A673 (cell line): ENCODE measurements around the gene SFT2D2. TPM values are rescaled to one million over a fixed set of nuclear protein-coding genes. Genes with fewer than 3 reads are reported as not detected.

Experiments
- BruUV-seq: library from RNA; stranded (reverse); fragments of 400-500 nt; replicated peaks from 2 replicates; lab custom pipeline; 2021; lab: Mats Ljungman, UMichigan
- CTCF ChIA-PET: fragments of 300-600 bp; sonication (Branson Sonifier 250); formaldehyde crosslinking; loops from one replicate; lab custom pipeline; 2022; ENCODE audit warnings: antibody characterized with exemption; lab: Charles Lee
- POLR2A ChIA-PET: fragments of 300-600 bp; sonication (Branson Sonifier 250); formaldehyde crosslinking; loops from one replicate; lab custom pipeline; 2022; ENCODE audit warnings: antibody characterized with exemption; ENCODE audit not compliant: low non-redundant PET; lab: Charles Lee
- DNase-seq: peaks from one replicate; pipeline ENCODE4 v3.0.0-alpha.2; 2015; ENCODE audit warnings: low spot score
- H3K27ac ChIP-seq: fragments of 200-600 bp; sonication (generic); 2 replicates; pipeline ENCODE4 v1.5.1; 2016; ENCODE audit warnings: mixed run types, low read depth, mild to moderate bottlenecking, mixed read lengths, antibody characterized with exemption, low read length; ENCODE audit not compliant: poor library complexity, severe bottlenecking
- H3K27me3 ChIP-seq: fragments of 200-600 bp; sonication (generic); replicated peaks from 2 replicates; pipeline ENCODE4 v1.6.1; 2017; ENCODE audit warnings: mixed run types, low read depth, mild to moderate bottlenecking, mixed read lengths, antibody characterized with exemption, low read length; ENCODE audit not compliant: insufficient read depth, poor library complexity
- H3K36me3 ChIP-seq: fragments of 200-600 bp; sonication (generic); 2 replicates; pipeline ENCODE4 v1.6.1; 2016; ENCODE audit warnings: mixed run types, mild to moderate bottlenecking, mixed read lengths, antibody characterized with exemption, low read length; ENCODE audit not compliant: insufficient read depth, poor library complexity, severe bottlenecking
- H3K4me1 ChIP-seq: fragments of 200-600 bp; sonication (generic); 2 replicates; pipeline ENCODE4 v1.6.1; 2017; ENCODE audit warnings: mixed run types, mild to moderate bottlenecking, mixed read lengths, antibody characterized with exemption, low read length; ENCODE audit not compliant: insufficient read depth, poor library complexity, severe bottlenecking
- H3K4me3 ChIP-seq: fragments of 200-600 bp; sonication (generic); 2 replicates; pipeline ENCODE4 v1.5.1; 2016; ENCODE audit warnings: low read depth, mixed run types, mild to moderate bottlenecking, mixed read lengths, low read length; ENCODE audit not compliant: poor library complexity, severe bottlenecking
- H3K9me3 ChIP-seq: fragments of 200-600 bp; sonication (generic); 2 replicates; pipeline ENCODE4 v1.6.1; 2016; ENCODE audit warnings: mixed run types, low read depth, mild to moderate bottlenecking, mixed read lengths, antibody characterized with exemption, low read length; ENCODE audit not compliant: poor library complexity, severe bottlenecking
- CTCF ChIP-seq: fragments of 300-800, 200-600 bp; sonication (generic); conservative IDR thresholded peaks from 2 replicates; pipeline ENCODE4 v1.5.1; 2017; ENCODE audit warnings: low read depth, mild to moderate bottlenecking, antibody characterized with exemption, low read length, moderate library complexity, mixed read lengths
- EZH2 ChIP-seq: fragments of 200-600 bp; sonication (generic); IDR thresholded peaks from 2 replicates; pipeline ENCODE4 v1.6.1; 2017; ENCODE audit warnings: borderline replicate concordance, low read depth, mild to moderate bottlenecking, mixed read lengths, antibody characterized with exemption, low read length; ENCODE audit not compliant: poor library complexity, severe bottlenecking
- intact Hi-C: fragments of 100-400 bp; cut with micrococcal nuclease; formaldehyde crosslinking; loops from one replicate; pipeline ENCODE4 v1.10.0; 2022; ENCODE audit not compliant: unreplicated experiment
- total RNA-seq: library from RNA; stranded (reverse); gene quantifications from 2 replicates; pipeline ENCODE4 v1.2.3, GENCODE V29; 2021

SFT2D2 gene
- total RNA-seq, 1 experiment from 2014 or later = 62.8 TPM

- H3K27ac ChIP-seq = no peak overlapping the region
- DNase-seq = peak; percentile 24
- POLR2A ChIA-PET = interaction anchor here (0.6 kb wide), 1 partner anchor 15 kb away, joined by 5 read pairs; no protein-coding TSS in a partner anchor
- CTCF ChIA-PET = interaction anchor here (1.5 kb wide), 1 partner anchor 66 kb away, joined by 3 read pairs; no protein-coding TSS in a partner anchor
- peaks cover 7% of the 10 kb centered on the region for H3K4me1 ChIP-seq
- intact Hi-C loops = no loop called here
- no peaks in the 10 kb centered on the region for H3K36me3 ChIP-seq
- H3K9me3 ChIP-seq = no peaks in the 10 kb centered on the region
- no peak overlapping the region for H3K4me3 ChIP-seq
- no TSS peak for BruUV-seq
- no peak for TF ChIP-seq EZH2
- no peak for TF ChIP-seq CTCF
- no peaks in the 10 kb centered on the region for H3K27me3 ChIP-seq
Observed at GRCh38 chr1:168301664-168302320, 76.0 kb downstream of the SFT2D2 start.

Other genes with a start within 250 kb of the SFT2D2 start
- 17.4 and 22.0 TPM in 2 replicates for gene GPR161, start 89.1 kb upstream of the SFT2D2 start, total RNA-seq
- gene TIPRL, start 47.0 kb upstream of the SFT2D2 start, total RNA-seq = 44.1 and 50.0 TPM in 2 replicates
- gene TBX19, start 54.9 kb downstream of the SFT2D2 start, total RNA-seq = 2.0 and 2.5 TPM in 2 replicates